GM23338 (cell line): Measurements from ENCODE around the gene SHFL.

Experiments used
- CREB1 ChIP-seq: fragments of 250-450 bp; sonication (Bioruptor Pico); IDR thresholded peaks from 2 replicates; pipeline ENCODE4 v1.5.0; 2020; ENCODE audit warnings: low read depth, mild to moderate bottlenecking, moderate library complexity
- EZH2 ChIP-seq: fragments of 200-600 bp; sonication (generic); IDR thresholded peaks from one replicate; pipeline ENCODE4 v1.8.0; 2017; ENCODE audit warnings: antibody characterized with exemption, mild to moderate bottlenecking, low read depth; ENCODE audit not compliant: unreplicated experiment
- EZH2phosphoT487 ChIP-seq: fragments of 200-600 bp; sonication (generic); IDR thresholded peaks from one replicate; pipeline ENCODE4 v1.8.1; 2018; ENCODE audit warnings: antibody characterized with exemption; ENCODE audit not compliant: unreplicated experiment
- JUNB ChIP-seq: IDR thresholded peaks from one replicate; pipeline ENCODE4 v1.6.1; 2016; ENCODE audit warnings: antibody characterized with exemption; ENCODE audit not compliant: unreplicated experiment
- NANOG ChIP-seq: IDR thresholded peaks from 2 replicates; pipeline ENCODE4 v1.6.1; 2016; ENCODE audit warnings: antibody characterized with exemption, borderline replicate concordance
- POLR2AphosphoS5 ChIP-seq: IDR thresholded peaks from 2 replicates; pipeline ENCODE4 v1.6.1; 2016; ENCODE audit warnings: antibody characterized with exemption, low read depth
- STAT1 ChIP-seq: IDR thresholded peaks from one replicate; pipeline ENCODE4 v1.6.1; 2016; ENCODE audit warnings: antibody characterized with exemption; ENCODE audit not compliant: unreplicated experiment
- ZNF114 ChIP-seq: fragments of 250-450 bp; sonication (Bioruptor Pico); IDR thresholded peaks from 2 replicates; pipeline ENCODE4 v1.5.0; 2020; ENCODE audit warnings: mild to moderate bottlenecking, moderate library complexity
- ZNF331 ChIP-seq: fragments of 250-450 bp; sonication (Bioruptor Pico); IDR thresholded peaks from 2 replicates; pipeline ENCODE4 v1.5.0; 2020; ENCODE audit warnings: low read depth, mild to moderate bottlenecking, moderate library complexity
- TF ChIP-seq, protein P1 (sequence below), 2 experiments: fragments of 200-600 bp in 1 of 2; sonication (generic) in 1 of 2; conservative IDR thresholded peaks; 2 replicates each; pipeline versions ENCODE4 v1.5.1 to v1.6.1; 2016 to 2017; ENCODE audit warnings: antibody characterized with exemption in 2 of 2, low read depth in 2 of 2, mild to moderate bottlenecking in 2 of 2, moderate library complexity in 1 of 2
- TF ChIP-seq, protein P2 (sequence below): IDR thresholded peaks from one replicate; pipeline ENCODE4 v1.6.1; 2018; ENCODE audit warnings: antibody characterized with exemption; ENCODE audit not compliant: unreplicated experiment
- TF ChIP-seq, protein P3 (sequence below): fragments of 250-450 bp; sonication (Bioruptor Pico); IDR thresholded peaks from 2 replicates; pipeline ENCODE4 v1.5.0; 2020; ENCODE audit warnings: mild to moderate bottlenecking, moderate library complexity
- TF ChIP-seq, protein P4 (sequence below): IDR thresholded peaks from 2 replicates; pipeline ENCODE4 v1.6.1; 2016; ENCODE audit warnings: antibody characterized with exemption

DNA sequence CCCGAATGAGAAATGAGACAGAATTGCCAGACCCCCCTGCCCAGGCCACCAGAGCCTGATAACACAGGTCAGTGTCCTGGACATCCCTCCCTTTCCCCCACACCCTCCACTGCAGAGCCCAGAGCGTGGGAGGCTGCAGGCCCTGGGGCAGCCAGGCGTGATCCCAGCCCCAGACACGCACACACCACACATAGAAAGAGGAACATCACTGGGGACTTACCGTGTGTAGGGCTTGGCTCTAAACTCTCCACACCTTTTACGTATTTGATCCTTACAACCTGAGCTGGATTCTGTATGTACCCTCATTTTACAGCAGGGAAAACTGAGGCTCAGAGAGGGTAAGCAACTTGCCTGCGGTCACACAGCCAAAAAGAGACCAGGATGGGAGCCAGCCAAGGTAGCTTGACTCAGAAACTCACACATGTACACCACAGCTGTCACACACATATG is 16.7 kb downstream of the SHFL start:
- TF ChIP-seq EZH2 (no peak), POLR2AphosphoS5 (no peak), EZH2phosphoT487 (no peak), JUNB (no peak), CREB1 (no peak), ZNF114 (CRISPR knock-in tag) (no peak), STAT1 (no peak), NANOG (no peak), ZNF331 (CRISPR knock-in tag) (no peak)
- TF ChIP-seq, protein P1, sequence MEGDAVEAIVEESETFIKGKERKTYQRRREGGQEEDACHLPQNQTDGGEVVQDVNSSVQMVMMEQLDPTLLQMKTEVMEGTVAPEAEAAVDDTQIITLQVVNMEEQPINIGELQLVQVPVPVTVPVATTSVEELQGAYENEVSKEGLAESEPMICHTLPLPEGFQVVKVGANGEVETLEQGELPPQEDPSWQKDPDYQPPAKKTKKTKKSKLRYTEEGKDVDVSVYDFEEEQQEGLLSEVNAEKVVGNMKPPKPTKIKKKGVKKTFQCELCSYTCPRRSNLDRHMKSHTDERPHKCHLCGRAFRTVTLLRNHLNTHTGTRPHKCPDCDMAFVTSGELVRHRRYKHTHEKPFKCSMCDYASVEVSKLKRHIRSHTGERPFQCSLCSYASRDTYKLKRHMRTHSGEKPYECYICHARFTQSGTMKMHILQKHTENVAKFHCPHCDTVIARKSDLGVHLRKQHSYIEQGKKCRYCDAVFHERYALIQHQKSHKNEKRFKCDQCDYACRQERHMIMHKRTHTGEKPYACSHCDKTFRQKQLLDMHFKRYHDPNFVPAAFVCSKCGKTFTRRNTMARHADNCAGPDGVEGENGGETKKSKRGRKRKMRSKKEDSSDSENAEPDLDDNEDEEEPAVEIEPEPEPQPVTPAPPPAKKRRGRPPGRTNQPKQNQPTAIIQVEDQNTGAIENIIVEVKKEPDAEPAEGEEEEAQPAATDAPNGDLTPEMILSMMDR (conservative IDR thresholded peaks at IDR 0.05; ENCODE audit: low read depth in 2 of 2) = no peak
- TF ChIP-seq, protein P2, sequence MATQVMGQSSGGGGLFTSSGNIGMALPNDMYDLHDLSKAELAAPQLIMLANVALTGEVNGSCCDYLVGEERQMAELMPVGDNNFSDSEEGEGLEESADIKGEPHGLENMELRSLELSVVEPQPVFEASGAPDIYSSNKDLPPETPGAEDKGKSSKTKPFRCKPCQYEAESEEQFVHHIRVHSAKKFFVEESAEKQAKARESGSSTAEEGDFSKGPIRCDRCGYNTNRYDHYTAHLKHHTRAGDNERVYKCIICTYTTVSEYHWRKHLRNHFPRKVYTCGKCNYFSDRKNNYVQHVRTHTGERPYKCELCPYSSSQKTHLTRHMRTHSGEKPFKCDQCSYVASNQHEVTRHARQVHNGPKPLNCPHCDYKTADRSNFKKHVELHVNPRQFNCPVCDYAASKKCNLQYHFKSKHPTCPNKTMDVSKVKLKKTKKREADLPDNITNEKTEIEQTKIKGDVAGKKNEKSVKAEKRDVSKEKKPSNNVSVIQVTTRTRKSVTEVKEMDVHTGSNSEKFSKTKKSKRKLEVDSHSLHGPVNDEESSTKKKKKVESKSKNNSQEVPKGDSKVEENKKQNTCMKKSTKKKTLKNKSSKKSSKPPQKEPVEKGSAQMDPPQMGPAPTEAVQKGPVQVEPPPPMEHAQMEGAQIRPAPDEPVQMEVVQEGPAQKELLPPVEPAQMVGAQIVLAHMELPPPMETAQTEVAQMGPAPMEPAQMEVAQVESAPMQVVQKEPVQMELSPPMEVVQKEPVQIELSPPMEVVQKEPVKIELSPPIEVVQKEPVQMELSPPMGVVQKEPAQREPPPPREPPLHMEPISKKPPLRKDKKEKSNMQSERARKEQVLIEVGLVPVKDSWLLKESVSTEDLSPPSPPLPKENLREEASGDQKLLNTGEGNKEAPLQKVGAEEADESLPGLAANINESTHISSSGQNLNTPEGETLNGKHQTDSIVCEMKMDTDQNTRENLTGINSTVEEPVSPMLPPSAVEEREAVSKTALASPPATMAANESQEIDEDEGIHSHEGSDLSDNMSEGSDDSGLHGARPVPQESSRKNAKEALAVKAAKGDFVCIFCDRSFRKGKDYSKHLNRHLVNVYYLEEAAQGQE = no peak
- TF ChIP-seq, protein P3, sequence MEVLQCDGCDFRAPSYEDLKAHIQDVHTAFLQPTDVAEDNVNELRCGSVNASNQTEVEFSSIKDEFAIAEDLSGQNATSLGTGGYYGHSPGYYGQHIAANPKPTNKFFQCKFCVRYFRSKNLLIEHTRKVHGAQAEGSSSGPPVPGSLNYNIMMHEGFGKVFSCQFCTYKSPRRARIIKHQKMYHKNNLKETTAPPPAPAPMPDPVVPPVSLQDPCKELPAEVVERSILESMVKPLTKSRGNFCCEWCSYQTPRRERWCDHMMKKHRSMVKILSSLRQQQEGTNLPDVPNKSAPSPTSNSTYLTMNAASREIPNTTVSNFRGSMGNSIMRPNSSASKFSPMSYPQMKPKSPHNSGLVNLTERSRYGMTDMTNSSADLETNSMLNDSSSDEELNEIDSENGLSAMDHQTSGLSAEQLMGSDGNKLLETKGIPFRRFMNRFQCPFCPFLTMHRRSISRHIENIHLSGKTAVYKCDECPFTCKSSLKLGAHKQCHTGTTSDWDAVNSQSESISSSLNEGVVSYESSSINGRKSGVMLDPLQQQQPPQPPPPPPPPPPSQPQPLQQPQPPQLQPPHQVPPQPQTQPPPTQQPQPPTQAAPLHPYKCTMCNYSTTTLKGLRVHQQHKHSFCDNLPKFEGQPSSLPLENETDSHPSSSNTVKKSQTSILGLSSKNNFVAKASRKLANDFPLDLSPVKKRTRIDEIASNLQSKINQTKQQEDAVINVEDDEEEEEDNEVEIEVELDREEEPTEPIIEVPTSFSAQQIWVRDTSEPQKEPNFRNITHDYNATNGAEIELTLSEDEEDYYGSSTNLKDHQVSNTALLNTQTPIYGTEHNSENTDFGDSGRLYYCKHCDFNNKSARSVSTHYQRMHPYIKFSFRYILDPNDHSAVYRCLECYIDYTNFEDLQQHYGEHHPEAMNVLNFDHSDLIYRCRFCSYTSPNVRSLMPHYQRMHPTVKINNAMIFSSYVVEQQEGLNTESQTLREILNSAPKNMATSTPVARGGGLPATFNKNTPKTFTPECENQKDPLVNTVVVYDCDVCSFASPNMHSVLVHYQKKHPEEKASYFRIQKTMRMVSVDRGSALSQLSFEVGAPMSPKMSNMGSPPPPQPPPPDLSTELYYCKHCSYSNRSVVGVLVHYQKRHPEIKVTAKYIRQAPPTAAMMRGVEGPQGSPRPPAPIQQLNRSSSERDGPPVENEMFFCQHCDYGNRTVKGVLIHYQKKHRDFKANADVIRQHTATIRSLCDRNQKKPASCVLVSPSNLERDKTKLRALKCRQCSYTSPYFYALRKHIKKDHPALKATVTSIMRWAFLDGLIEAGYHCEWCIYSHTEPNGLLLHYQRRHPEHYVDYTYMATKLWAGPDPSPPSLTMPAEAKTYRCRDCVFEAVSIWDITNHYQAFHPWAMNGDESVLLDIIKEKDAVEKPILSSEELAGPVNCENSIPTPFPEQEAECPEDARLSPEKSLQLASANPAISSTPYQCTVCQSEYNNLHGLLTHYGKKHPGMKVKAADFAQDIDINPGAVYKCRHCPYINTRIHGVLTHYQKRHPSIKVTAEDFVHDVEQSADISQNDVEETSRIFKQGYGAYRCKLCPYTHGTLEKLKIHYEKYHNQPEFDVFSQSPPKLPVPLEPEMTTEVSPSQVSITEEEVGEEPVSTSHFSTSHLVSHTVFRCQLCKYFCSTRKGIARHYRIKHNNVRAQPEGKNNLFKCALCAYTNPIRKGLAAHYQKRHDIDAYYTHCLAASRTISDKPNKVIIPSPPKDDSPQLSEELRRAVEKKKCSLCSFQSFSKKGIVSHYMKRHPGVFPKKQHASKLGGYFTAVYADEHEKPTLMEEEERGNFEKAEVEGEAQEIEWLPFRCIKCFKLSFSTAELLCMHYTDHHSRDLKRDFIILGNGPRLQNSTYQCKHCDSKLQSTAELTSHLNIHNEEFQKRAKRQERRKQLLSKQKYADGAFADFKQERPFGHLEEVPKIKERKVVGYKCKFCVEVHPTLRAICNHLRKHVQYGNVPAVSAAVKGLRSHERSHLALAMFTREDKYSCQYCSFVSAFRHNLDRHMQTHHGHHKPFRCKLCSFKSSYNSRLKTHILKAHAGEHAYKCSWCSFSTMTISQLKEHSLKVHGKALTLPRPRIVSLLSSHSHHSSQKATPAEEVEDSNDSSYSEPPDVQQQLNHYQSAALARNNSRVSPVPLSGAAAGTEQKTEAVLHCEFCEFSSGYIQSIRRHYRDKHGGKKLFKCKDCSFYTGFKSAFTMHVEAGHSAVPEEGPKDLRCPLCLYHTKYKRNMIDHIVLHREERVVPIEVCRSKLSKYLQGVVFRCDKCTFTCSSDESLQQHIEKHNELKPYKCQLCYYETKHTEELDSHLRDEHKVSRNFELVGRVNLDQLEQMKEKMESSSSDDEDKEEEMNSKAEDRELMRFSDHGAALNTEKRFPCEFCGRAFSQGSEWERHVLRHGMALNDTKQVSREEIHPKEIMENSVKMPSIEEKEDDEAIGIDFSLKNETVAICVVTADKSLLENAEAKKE (CRISPR knock-in tag) = no peak
- TF ChIP-seq, protein P4, sequence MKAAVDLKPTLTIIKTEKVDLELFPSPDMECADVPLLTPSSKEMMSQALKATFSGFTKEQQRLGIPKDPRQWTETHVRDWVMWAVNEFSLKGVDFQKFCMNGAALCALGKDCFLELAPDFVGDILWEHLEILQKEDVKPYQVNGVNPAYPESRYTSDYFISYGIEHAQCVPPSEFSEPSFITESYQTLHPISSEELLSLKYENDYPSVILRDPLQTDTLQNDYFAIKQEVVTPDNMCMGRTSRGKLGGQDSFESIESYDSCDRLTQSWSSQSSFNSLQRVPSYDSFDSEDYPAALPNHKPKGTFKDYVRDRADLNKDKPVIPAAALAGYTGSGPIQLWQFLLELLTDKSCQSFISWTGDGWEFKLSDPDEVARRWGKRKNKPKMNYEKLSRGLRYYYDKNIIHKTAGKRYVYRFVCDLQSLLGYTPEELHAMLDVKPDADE = no peak
